HCT116 (cell line): ENCODE measurements around the gene ANAPC2. TPM values are rescaled to one million over a fixed set of nuclear protein-coding genes. Genes with fewer than 3 reads are reported as not detected.

Experiments
- ATAC-seq: fragments of 200-7000 bp; cut with Tn5 transposase; 2 replicates; pipeline ENCODE4 v1.9.1; 2020; ENCODE audit warnings: mild to moderate bottlenecking, moderate library complexity
- BruUV-seq: library from RNA; stranded (reverse); fragments of 400-500 nt; replicated peaks from 2 replicates; lab custom pipeline; 2021; lab: Mats Ljungman, UMichigan
- CTCF ChIA-PET: fragments of 300-600 bp; sonication (Branson Sonifier 250); formaldehyde crosslinking; loops from one replicate; lab custom pipeline; 2021; ENCODE audit warnings: antibody characterized with exemption; lab: Charles Lee
- POLR2A ChIA-PET: fragments of 300-600, 350-600 bp; sonication (Branson Sonifier 250); formaldehyde crosslinking; loops from one replicate; lab custom pipeline; 2021; ENCODE audit warnings: antibody characterized with exemption; lab: Charles Lee
- RAD21 ChIA-PET, 2 experiments: fragments of 300-600 bp; sonication (Branson Sonifier 250); formaldehyde crosslinking; loops; one replicate each; lab custom pipeline; 2023; ENCODE audit warnings: low total read pairs in 2 of 2; ENCODE audit not compliant: uncharacterized antibody in 2 of 2, unreplicated experiment in 2 of 2, low non-redundant PET in 1 of 2; lab: Charles Lee
- DNase-seq: peaks from one replicate; pipeline ENCODE4 v3.0.0-alpha.2; 2010; ENCODE audit warnings: low read depth, low spot score
- H2AFZ ChIP-seq: fragments of 200-600 bp; shearing (Covaris generic), sonication (generic); 2 replicates; pipeline ENCODE4 v1.6.1; 2017; ENCODE audit warnings: low read depth, mixed run types, mixed read lengths, antibody characterized with exemption, low read length; ENCODE audit not compliant: poor library complexity, severe bottlenecking
- H3K27ac ChIP-seq: 2 replicates; pipeline ENCODE4 v1.5.1; 2012; ENCODE audit warnings: low read depth, low read length
- H3K27me3 ChIP-seq: fragments of 200-600 bp; sonication (generic); 2 replicates; pipeline ENCODE4 v1.6.1; 2016; ENCODE audit warnings: mixed run types, low read length, mixed read lengths; ENCODE audit not compliant: insufficient read depth
- H3K36me3 ChIP-seq, 2 experiments: fragments of 200-500 bp in 1 of 2; fragments of 200-600 bp in 1 of 2; sonication (Bioruptor generic) in 1 of 2; sonication (generic) in 1 of 2; 2 replicates each; pipeline versions ENCODE4 v1.5.1 to v1.6.1; 2014 to 2016; ENCODE audit warnings: low read length in 2 of 2, inconsistent platforms in 1 of 2, mixed read lengths in 1 of 2, mixed run types in 1 of 2; ENCODE audit not compliant: insufficient read depth in 2 of 2, control insufficient read depth in 1 of 2
- H3K4me1 ChIP-seq, 2 experiments: fragments of 200-600 bp in 1 of 2; sonication (generic) in 1 of 2; 2 replicates each; pipeline versions ENCODE4 v1.5.1 to v1.6.1; 2012 to 2017; ENCODE audit warnings: low read length in 2 of 2, inconsistent platforms in 1 of 2, mild to moderate bottlenecking in 1 of 2, mixed read lengths in 1 of 2, mixed run types in 1 of 2, moderate library complexity in 1 of 2; ENCODE audit not compliant: insufficient read depth in 2 of 2, control insufficient read depth in 1 of 2
- H3K4me2 ChIP-seq: fragments of 200-600 bp; sonication (generic); 2 replicates; pipeline ENCODE4 v1.6.1; 2017; ENCODE audit warnings: mixed run types, low read length, mixed read lengths
- H3K4me3 ChIP-seq, 2 experiments: fragments of 200-600 bp in 1 of 2; sonication (generic) in 1 of 2; replicated peaks in 1 of 2; 2 replicates each; pipeline ENCODE4 v1.5.1; 2011 to 2016; ENCODE audit warnings: low read length in 2 of 2, control low read depth in 1 of 2, low read depth in 1 of 2, mild to moderate bottlenecking in 1 of 2, mixed read lengths in 1 of 2, mixed run types in 1 of 2
- H3K79me2 ChIP-seq: fragments of 200-600 bp; sonication (generic); 2 replicates; pipeline ENCODE4 v1.6.1; 2017; ENCODE audit warnings: mild to moderate bottlenecking, mixed run types, low read length, moderate library complexity, mixed read lengths; ENCODE audit not compliant: insufficient read depth
- H3K9ac ChIP-seq: fragments of 200-600 bp; sonication (generic); 2 replicates; pipeline ENCODE4 v1.6.1; 2016; ENCODE audit warnings: low read length, mixed read lengths
- H3K9me2 ChIP-seq: fragments of 200-600 bp; sonication (generic), shearing (Covaris generic); 2 replicates; pipeline ENCODE4 v1.6.1; 2017; ENCODE audit warnings: mixed run types, mild to moderate bottlenecking, moderate library complexity; ENCODE audit not compliant: insufficient read depth
- H3K9me3 ChIP-seq, 2 experiments: fragments of 200-500 bp in 1 of 2; fragments of 200-600 bp in 1 of 2; sonication (Bioruptor generic) in 1 of 2; sonication (generic) in 1 of 2; 2 replicates each; pipeline ENCODE4 v1.6.1; 2014 to 2017; ENCODE audit warnings: low read length in 2 of 2, mixed read lengths in 2 of 2, inconsistent platforms in 1 of 2, low read depth in 1 of 2, mild to moderate bottlenecking in 1 of 2, mixed run types in 1 of 2, moderate library complexity in 1 of 2; ENCODE audit not compliant: control insufficient read depth in 1 of 2, insufficient read depth in 1 of 2
- H4K20me1 ChIP-seq: fragments of 200-600 bp; sonication (generic), shearing (Covaris generic); 2 replicates; pipeline ENCODE4 v1.6.1; 2017; ENCODE audit warnings: mixed run types, mild to moderate bottlenecking, moderate library complexity; ENCODE audit not compliant: insufficient read depth
- MAX ChIP-seq: IDR thresholded peaks from 2 replicates; pipeline ENCODE4 v1.6.1; 2012
- SRF ChIP-seq: IDR thresholded peaks from 2 replicates; pipeline ENCODE4 v1.6.1; 2012; ENCODE audit warnings: low read depth
- TCF7L2 ChIP-seq: IDR thresholded peaks from 2 replicates; pipeline ENCODE4 v1.7.0; 2011; ENCODE audit warnings: borderline replicate concordance, inconsistent platforms; ENCODE audit not compliant: insufficient read depth, insufficient read length; ENCODE audit errors: extremely low read depth
- ZBTB33 ChIP-seq: IDR thresholded peaks from 2 replicates; pipeline ENCODE4 v1.6.1; 2011; ENCODE audit warnings: mild to moderate bottlenecking, low read length, moderate library complexity; ENCODE audit not compliant: insufficient replicate concordance; ENCODE audit errors: extremely low read depth
- intact Hi-C: fragments of 100-400 bp; cut with micrococcal nuclease; formaldehyde crosslinking; loops from 2 replicates; pipeline ENCODE4 v1.10.0; 2022
- total RNA-seq: library from RNA; stranded (reverse); gene quantifications from one replicate; pipeline ENCODE4 v1.2.1, GENCODE V29; 2021; ENCODE audit not compliant: unreplicated experiment

ANAPC2 gene
- total RNA-seq, 1 experiment from 2014 or later, result 75.5 TPM

- BruUV-seq, result no TSS peak
- peaks cover 20 to 37% of the 10 kb centered on the region in 2 experiments for H3K4me1 ChIP-seq
- CTCF ChIA-PET, result no interaction called here
Measured at GRCh38 chr9:137231372-137232039, 43.1 kb upstream of the ANAPC2 start.

More at GRCh38 chr9:137231372-137232039, 43.1 kb upstream of the ANAPC2 start:
- Histone ChIP-seq H3K27me3 (no peaks in the 10 kb centered on the region), H3K4me3 (no peak overlapping the region), H3K9me2 (no peaks in the 10 kb centered on the region), H3K9ac (no peak overlapping the region), H4K20me1 (no peaks in the 10 kb centered on the region), H3K79me2 (no peaks in the 10 kb centered on the region), H3K4me2 (no peak overlapping the region), H3K36me3 (no peaks in the 10 kb centered on the region), H2AFZ (no peak overlapping the region), H3K27ac (no peak overlapping the region), H3K9me3 (no peaks in the 10 kb centered on the region)
- RAD21 ChIA-PET, result no interaction called here
- no peak for ATAC-seq
- intact Hi-C loops, result no loop called here
- TF ChIP-seq MAX (no peak), TCF7L2 (no peak), ZBTB33 (no peak), SRF (no peak)
- POLR2A ChIA-PET, result no interaction called here
- no peak for DNase-seq
